ENCODE measurements around the gene BTBD7. TPM values are rescaled to one million over a fixed set of nuclear protein-coding genes. Genes with fewer than 3 reads are reported as not detected.

The BTBD7 gene
- total and polyA plus RNA-seq, 9 of the 15 experiments (the other 6 are each of a cell fraction or from before 2014, with no cell fraction given), result 2.5 to 12.9 (median 6.2) TPM

DNA sequence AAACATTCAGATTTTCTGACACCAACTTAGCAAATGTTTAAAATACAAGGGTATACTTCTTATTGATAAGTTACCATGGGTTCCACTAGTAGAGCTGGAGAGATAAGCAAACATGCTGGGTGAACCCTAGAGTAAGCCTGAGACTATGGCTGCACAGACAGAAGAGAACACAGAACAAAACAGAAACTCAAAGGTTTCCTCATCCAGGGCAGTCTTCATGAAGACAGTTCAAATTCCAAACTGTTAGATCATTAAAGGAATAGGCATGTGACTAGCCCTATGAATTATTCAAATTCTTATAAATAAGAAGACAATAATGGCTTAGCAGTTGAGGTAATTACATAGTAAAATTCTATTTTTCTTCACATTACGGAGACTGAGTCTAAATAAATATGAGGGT is 28.1 kb downstream of the BTBD7 start:
- Histone ChIP-seq H4K20me1 (replicated peaks; ENCODE audit: control insufficient read depth, insufficient read depth, low read length) (no peaks in the 10 kb centered on the region; the same call in 1 of the 2 replicates), H3K36me3 (ENCODE audit: control insufficient read depth, insufficient read depth, low read length) (no peaks in the 10 kb centered on the region), H3K9me1 (ENCODE audit: control insufficient read depth, insufficient read depth, low read length) (no peaks in the 10 kb centered on the region), H3K9me3 (replicated peaks; ENCODE audit: control insufficient read depth, insufficient read depth, low read depth, low read length) (no peaks in the 10 kb centered on the region), H3K4me1 (replicated peaks in 1 of 2; ENCODE audit: control insufficient read depth in 2 of 2, insufficient read depth in 2 of 2, low read length in 2 of 2) (peaks cover 0 to 27% of the 10 kb centered on the region in 2 experiments; a peak in 4 of 5 replicates), H3K27me3 (ENCODE audit: control insufficient read depth in 2 of 2, insufficient read depth in 2 of 2, low read length in 2 of 2) (no peaks in the 10 kb centered on the region), H3K27ac (ENCODE audit: extremely low read depth, low read depth, low read length) (no peak overlapping the region), H3K4me3 (no peak overlapping the region), H3K4me2 (ENCODE audit: insufficient read depth, low read length) (no peak overlapping the region), H2AFZ (ENCODE audit: low read depth, low read length) (no peak overlapping the region), H3K79me2 (ENCODE audit: control insufficient read depth, insufficient read depth, low read length) (peaks cover 67% of the 10 kb centered on the region), H3K9ac (ENCODE audit: insufficient read depth in 1 of 2, low read depth in 2 of 2, low read length in 2 of 2) (no peak overlapping the region)
- FAIRE-seq (no peak), ATAC-seq (0 out of 3 replicates have a peak, but pooled peaks have one; percentile 20), DNase-seq (ENCODE audit: extremely low read depth in 1 of 4, low spot score in 3 of 4) (no peak)
- in situ Hi-C loops (cut with MboI), result no loop called here
- ChIA-PET POLR2A (interaction anchor here (0.8 to 0.9 kb wide), 2 partner anchors 13 to 18 kb away, joined by 3 to 4 read pairs; no protein-coding TSS in a partner anchor), CTCF (ENCODE audit: low intra/inter-chr PET ratio) (no interaction called here)
- intact Hi-C loops (cut with micrococcal nuclease), result no loop called here
- BruUV-seq (replicated peaks), result no TSS peak
- WGBS (ENCODE audit: insufficient coverage, low coverage, missing lambda C conversion rate), result 95% methylated on average over 1 of the region's 1 CpG
- TF ChIP-seq BCL6 (CRISPR knock-in tag; IDR thresholded peaks at IDR 0.05) (no peak), PPARD (CRISPR knock-in tag; IDR thresholded peaks at IDR 0.05) (no peak), GTF2A2 (tag; IDR thresholded peaks at IDR 0.05) (no peak), CBX5 (IDR thresholded peaks at IDR 0.05; ENCODE audit: borderline replicate concordance, low read depth) (no peak), ASH1L (IDR thresholded peaks at IDR 0.05; ENCODE audit: borderline replicate concordance, low read depth, partially characterized antibody) (no peak), HMG20B (CRISPR knock-in tag; IDR thresholded peaks at IDR 0.05) (no peak), TAF7 (tag; IDR thresholded peaks at IDR 0.05) (no peak), KAT8 (IDR thresholded peaks at IDR 0.05; ENCODE audit: low read depth) (no peak), NRF1 (conservative IDR thresholded peaks at IDR 0.05 in 1 of 2, IDR thresholded peaks at IDR 0.05 in 1 of 2) (no peak), SRSF3 (IDR thresholded peaks at IDR 0.05; ENCODE audit: insufficient read depth, low read length) (no peak)
- TF ChIP-seq, protein P1, sequence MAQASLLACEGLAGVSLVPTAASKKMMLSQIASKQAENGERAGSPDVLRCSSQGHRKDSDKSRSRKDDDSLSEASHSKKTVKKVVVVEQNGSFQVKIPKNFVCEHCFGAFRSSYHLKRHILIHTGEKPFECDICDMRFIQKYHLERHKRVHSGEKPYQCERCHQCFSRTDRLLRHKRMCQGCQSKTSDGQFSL (CRISPR knock-in tag; IDR thresholded peaks at IDR 0.05), result no peak
- TF ChIP-seq, protein P1 (tag; IDR thresholded peaks at IDR 0.05), result no peak
- TF ChIP-seq, protein P2, sequence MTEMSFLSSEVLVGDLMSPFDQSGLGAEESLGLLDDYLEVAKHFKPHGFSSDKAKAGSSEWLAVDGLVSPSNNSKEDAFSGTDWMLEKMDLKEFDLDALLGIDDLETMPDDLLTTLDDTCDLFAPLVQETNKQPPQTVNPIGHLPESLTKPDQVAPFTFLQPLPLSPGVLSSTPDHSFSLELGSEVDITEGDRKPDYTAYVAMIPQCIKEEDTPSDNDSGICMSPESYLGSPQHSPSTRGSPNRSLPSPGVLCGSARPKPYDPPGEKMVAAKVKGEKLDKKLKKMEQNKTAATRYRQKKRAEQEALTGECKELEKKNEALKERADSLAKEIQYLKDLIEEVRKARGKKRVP (CRISPR knock-in tag; IDR thresholded peaks at IDR 0.05), result no peak
- TF ChIP-seq, protein P3, sequence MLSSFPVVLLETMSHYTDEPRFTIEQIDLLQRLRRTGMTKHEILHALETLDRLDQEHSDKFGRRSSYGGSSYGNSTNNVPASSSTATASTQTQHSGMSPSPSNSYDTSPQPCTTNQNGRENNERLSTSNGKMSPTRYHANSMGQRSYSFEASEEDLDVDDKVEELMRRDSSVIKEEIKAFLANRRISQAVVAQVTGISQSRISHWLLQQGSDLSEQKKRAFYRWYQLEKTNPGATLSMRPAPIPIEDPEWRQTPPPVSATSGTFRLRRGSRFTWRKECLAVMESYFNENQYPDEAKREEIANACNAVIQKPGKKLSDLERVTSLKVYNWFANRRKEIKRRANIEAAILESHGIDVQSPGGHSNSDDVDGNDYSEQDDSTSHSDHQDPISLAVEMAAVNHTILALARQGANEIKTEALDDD (IDR thresholded peaks at IDR 0.05), result no peak
- TF ChIP-seq, protein P4, sequence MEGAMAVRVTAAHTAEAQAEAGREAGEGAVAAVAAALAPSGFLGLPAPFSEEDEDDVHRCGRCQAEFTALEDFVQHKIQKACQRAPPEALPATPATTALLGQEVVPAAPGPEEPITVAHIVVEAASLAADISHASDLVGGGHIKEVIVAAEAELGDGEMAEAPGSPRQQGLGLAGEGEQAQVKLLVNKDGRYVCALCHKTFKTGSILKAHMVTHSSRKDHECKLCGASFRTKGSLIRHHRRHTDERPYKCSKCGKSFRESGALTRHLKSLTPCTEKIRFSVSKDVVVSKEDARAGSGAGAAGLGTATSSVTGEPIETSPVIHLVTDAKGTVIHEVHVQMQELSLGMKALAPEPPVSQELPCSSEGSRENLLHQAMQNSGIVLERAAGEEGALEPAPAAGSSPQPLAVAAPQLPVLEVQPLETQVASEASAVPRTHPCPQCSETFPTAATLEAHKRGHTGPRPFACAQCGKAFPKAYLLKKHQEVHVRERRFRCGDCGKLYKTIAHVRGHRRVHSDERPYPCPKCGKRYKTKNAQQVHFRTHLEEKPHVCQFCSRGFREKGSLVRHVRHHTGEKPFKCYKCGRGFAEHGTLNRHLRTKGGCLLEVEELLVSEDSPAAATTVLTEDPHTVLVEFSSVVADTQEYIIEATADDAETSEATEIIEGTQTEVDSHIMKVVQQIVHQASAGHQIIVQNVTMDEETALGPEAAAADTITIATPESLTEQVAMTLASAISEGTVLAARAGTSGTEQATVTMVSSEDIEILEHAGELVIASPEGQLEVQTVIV (CRISPR knock-in tag; IDR thresholded peaks at IDR 0.05; ENCODE audit: borderline replicate concordance), result no peak
- TF ChIP-seq, protein P5, sequence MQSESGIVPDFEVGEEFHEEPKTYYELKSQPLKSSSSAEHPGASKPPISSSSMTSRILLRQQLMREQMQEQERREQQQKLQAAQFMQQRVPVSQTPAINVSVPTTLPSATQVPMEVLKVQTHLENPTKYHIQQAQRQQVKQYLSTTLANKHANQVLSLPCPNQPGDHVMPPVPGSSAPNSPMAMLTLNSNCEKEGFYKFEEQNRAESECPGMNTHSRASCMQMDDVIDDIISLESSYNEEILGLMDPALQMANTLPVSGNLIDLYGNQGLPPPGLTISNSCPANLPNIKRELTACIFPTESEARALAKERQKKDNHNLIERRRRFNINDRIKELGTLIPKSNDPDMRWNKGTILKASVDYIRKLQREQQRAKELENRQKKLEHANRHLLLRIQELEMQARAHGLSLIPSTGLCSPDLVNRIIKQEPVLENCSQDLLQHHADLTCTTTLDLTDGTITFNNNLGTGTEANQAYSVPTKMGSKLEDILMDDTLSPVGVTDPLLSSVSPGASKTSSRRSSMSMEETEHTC (IDR thresholded peaks at IDR 0.05), result no peak

Data from K562 (cell line).